ENCODE results near the gene COX15. TPM values are rescaled to one million over a fixed set of nuclear protein-coding genes. Genes with fewer than 3 reads are reported as not detected.

COX15 gene
- polyA plus RNA-seq, 2 of the 4 experiments (the other 2 are of a cell fraction), result 45.8 to 54.7 TPM

GRCh38 chr10:99733366-99733765, 1.4 kb upstream of the COX15 start (continued):
- TF ChIP-seq ZFP36 (IDR thresholded peaks at IDR 0.05; ENCODE audit: borderline replicate concordance, partially characterized antibody), result no peak

GRCh38 chr10:99731306-99732032, 458 bp downstream of the COX15 start:
- TF ChIP-seq KDM5A (IDR thresholded peaks at IDR 0.05), result peak; percentile 60
- TF ChIP-seq REST (IDR thresholded peaks at IDR 0.05), result no peak
- peak; percentile 85; the same call in 1 of the 2 replicates for TF ChIP-seq HDAC2 (IDR thresholded peaks at IDR 0.05)
- TF ChIP-seq CHD4 (IDR thresholded peaks at IDR 0.05; ENCODE audit: borderline replicate concordance), result 0 out of 2 replicates have a peak, but pooled peaks have one; percentile 55
- TF ChIP-seq POLR2AphosphoS2 (conservative IDR thresholded peaks at IDR 0.05; ENCODE audit: low read length), result no peak
- peak; percentile 24; the same call in 1 of the 2 replicates for TF ChIP-seq PHF8 (IDR thresholded peaks at IDR 0.05; ENCODE audit: borderline replicate concordance, low read depth)
- no peak for TF ChIP-seq RFX5 (IDR thresholded peaks at IDR 0.05)
- peak; percentile 83 for TF ChIP-seq KDM1A (IDR thresholded peaks at IDR 0.05; ENCODE audit: low read depth)
- peak in 1 of 2 experiments; percentile 80; a peak in 1 of 5 replicates for TF ChIP-seq JUN (IDR thresholded peaks at IDR 0.05)

GRCh38 chr10:99730026-99730425, 1.9 kb downstream of the COX15 start:
- Histone ChIP-seq H3K4me1 (peaks cover 22% of the 10 kb centered on the region), H3K27ac (no peak overlapping the region), H3K9me3 (no peaks in the 10 kb centered on the region), H3K4me2 (peak overlapping the region; percentile 86; the same call in 1 of the 3 replicates), H3K4me3 (no peak overlapping the region)
- no peak for FAIRE-seq
- WGBS (ENCODE audit: missing lambda C conversion rate), result 93% methylated on average over 1 of the region's 1 CpG
- no peak for TF ChIP-seq JUN (IDR thresholded peaks at IDR 0.05)
- TF ChIP-seq HDAC2 (IDR thresholded peaks at IDR 0.05), result no peak
- TF ChIP-seq RNF2 (IDR thresholded peaks at IDR 0.05; ENCODE audit: borderline replicate concordance, low read depth), result no peak
- TF ChIP-seq ESRRA (IDR thresholded peaks at IDR 0.05; ENCODE audit: borderline replicate concordance, low read length), result no peak
- no peak for TF ChIP-seq USF2 (IDR thresholded peaks at IDR 0.05)
- TF ChIP-seq RAD21 (conservative IDR thresholded peaks at IDR 0.05 in 1 of 2, IDR thresholded peaks at IDR 0.05 in 1 of 2), result no peak
- TF ChIP-seq KDM5A (IDR thresholded peaks at IDR 0.05), result no peak
- TF ChIP-seq MAZ (IDR thresholded peaks at IDR 0.05; ENCODE audit: borderline replicate concordance, low read depth, low read length), result no peak
- no peak for TF ChIP-seq REST (IDR thresholded peaks at IDR 0.05)
- no peak for TF ChIP-seq PHF8 (IDR thresholded peaks at IDR 0.05; ENCODE audit: borderline replicate concordance, low read depth)
- TF ChIP-seq BHLHE40 (IDR thresholded peaks at IDR 0.05; ENCODE audit: low read depth, low read length), result no peak
- no peak for TF ChIP-seq POLR2AphosphoS2 (conservative IDR thresholded peaks at IDR 0.05; ENCODE audit: low read length)
- TF ChIP-seq RCOR1 (IDR thresholded peaks at IDR 0.05; ENCODE audit: low read depth, low read length), result no peak
- TF ChIP-seq CTCF (IDR thresholded peaks at IDR 0.05), result no peak
- no peak for TF ChIP-seq NFE2L2 (conservative IDR thresholded peaks at IDR 0.05; ENCODE audit: low read length)
- TF ChIP-seq SMC3 (IDR thresholded peaks at IDR 0.05), result no peak
- ATAC-seq, result no peak
- DNase-seq (ENCODE audit: low read depth in 1 of 2, low spot score in 1 of 2), result no peak
- CTCF ChIA-PET, result interaction anchor here (1.0 to 2.4 kb wide), 3 partner anchors 9 to 280 kb away, joined by 3 to 7 read pairs (median 4); partner anchors contain the start of gene DNMBP
- POLR2A ChIA-PET, result no interaction called here

More at GRCh38 chr10:99731306-99732032, 458 bp downstream of the COX15 start:
- ATAC-seq (peak; percentile 60 to 62), DNase-seq (ENCODE audit: low read depth in 1 of 2, low spot score in 1 of 2) (no peak), FAIRE-seq (no peak)
- peak overlapping the region; percentile 89 to 92 for H3K27ac ChIP-seq
- WGBS (ENCODE audit: missing lambda C conversion rate), result 2% methylated on average over 16 of the region's 16 CpGs
- ChIA-PET POLR2A (interaction anchor here (0.7 to 3.1 kb wide), 20 partner anchors 9 to 479 kb away, joined by 3 to 25 read pairs (median 7); partner anchors contain the start of genes ABCC2, ENTPD7, GOT1 and SLC25A28), CTCF (interaction anchor here (0.7 to 2.7 kb wide), 18 partner anchors 11 to 314 kb away, joined by 3 to 21 read pairs (median 5); partner anchors contain the start of gene ABCC2)
- H3K4me3 ChIP-seq, result peak overlapping the region; percentile 69
- H3K4me1 ChIP-seq, result peaks cover 22% of the 10 kb centered on the region
- peak overlapping the region; percentile 86 for H3K4me2 ChIP-seq
- no peaks in the 10 kb centered on the region for H3K9me3 ChIP-seq

Measured in A549 (cell line).